Activated naive CD4-positive, alpha-beta T cell treated with Interleukin-2 at 50 U/mL for 16 hours (primary cell): Measurements from ENCODE around the gene MAP4K4.

ENCODE experiments used
- DNase-seq: peaks from one replicate; pipeline ENCODE4 v3.0.0-alpha.2; 2020

Gene MAP4K4

GRCh38 chr2:101820519-101820918 is 123.0 kb downstream of the MAP4K4 start:
- DNase-seq = no peak

DNA sequence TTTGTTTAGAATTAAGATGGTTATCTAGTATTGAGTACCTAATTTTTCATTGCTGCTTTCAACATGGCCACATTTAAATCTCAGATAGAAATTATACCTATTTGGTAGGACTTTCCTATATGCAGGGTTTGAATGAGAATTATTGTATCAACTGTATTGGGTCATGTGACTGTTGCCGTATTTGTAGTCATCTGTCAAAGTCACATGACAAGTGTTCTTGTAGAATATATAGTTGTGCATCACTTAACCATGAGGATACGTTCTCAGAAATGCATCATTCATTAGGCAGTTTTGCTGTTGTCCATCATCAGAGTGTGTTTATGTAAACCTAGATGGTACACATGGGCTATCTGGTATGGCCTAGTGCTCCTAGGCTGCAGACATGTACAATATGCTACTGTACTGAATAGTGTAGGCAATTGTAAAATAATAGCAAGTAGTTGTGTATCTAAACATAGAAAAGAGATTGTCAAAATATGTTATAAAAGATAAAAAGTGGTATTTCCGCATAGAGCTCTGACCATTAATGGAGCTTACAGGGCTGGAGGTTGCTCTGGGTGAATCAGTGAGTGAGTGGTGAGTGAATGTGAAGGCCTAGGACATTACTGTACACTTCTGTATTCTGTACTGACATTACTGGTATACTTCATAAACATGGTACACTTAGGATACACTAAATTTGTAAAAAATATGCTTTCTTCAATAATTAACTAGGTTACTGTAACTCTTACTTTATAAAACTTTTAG is 123.7 kb downstream of the MAP4K4 start:
- no peak for DNase-seq

DNA sequence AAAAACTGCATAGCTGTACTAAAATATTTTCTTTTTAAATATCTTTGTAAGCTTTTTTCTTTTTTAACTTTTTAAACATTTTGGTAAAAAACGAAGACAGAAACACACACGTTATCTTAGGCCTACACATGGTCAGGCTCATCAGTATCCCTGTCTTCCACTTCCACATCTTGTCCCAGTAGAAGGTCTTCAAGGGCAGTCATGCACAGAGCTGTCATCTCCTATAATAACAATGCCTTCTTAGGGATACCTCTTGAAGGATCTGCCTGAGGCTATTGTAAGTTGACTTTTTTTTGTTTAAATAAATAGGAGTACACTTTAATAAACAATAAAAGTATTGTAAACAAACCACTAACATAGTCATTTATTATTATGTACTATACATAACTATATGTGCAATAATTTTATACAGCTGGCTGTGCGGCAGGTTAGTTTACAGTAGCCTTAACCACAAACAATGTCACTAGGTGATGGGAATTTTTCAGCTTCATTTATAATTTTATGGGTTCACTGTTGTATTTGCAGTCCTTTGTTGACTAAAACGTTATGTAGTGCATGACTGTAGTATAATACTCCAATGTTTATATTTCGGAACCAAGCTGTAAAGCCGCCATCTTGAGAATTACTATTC is 124.4 kb downstream of the MAP4K4 start:
- DNase-seq = no peak

GRCh38 chr2:101823347-101823791 is 125.9 kb downstream of the MAP4K4 start:
- DNase-seq = peak; percentile 72

GRCh38 chr2:101823859-101824258 is 126.4 kb downstream of the MAP4K4 start:
- DNase-seq = no peak

GRCh38 chr2:101826716-101827115 is 129.2 kb downstream of the MAP4K4 start:
- DNase-seq = no peak

- DNase-seq = no peak
Measured at GRCh38 chr2:101827246-101827645, 129.7 kb downstream of the MAP4K4 start.

- no peak for DNase-seq
Measured at GRCh38 chr2:101828257-101828656, 130.8 kb downstream of the MAP4K4 start.

DNA sequence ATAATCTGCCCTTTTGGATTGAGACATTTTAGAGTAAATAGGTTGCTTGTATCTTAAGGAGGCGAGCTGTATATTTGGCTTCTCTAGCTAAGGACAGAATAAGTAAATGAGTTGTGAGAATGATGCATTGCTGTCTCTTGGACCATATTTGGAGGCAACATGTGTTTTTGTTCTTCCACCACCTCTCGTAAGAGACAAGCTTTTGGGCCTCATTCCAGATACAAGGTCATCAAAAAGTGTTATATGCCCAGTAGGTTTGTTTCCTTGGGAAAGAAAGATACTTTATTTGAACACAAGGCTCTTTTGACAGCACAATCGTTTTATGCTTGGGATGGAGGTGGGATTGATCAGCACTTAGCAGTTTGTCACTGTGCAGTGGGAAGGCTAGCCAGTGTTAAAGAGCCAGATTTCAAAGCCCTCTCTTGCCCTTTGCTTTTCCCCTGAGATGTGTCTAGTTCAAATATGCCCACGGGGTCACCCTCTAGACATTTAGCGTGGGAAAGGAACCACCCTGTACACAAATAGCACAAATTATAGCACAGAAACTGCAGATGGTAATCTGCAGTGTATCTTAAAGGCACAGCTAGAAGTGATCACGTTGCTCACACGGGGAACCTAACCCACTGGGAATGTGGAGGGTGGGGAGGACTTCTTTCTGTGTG is 131.3 kb downstream of the MAP4K4 start:
- no peak for DNase-seq

GRCh38 chr2:101829429-101829828 is 131.9 kb downstream of the MAP4K4 start:
- no peak for DNase-seq

DNA sequence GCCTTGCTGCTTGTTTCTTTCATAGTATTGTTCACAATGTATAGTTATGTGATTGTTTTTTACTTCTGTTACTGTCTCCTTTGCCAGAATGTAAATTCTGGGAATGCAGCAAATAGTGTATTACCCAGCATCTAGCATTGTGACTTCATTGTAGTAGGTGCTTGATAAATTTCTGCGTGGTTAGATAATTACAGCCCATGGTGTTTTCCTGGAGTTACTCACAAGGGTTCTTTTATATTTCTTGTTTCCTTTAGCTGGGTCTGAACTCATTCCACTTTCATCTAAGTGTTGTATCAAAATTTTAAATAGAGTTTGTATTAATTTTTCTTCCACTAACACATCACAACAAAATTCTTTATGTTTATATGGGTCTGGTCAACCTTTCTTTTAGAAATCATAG is 132.6 kb downstream of the MAP4K4 start:
- no peak for DNase-seq

DNA sequence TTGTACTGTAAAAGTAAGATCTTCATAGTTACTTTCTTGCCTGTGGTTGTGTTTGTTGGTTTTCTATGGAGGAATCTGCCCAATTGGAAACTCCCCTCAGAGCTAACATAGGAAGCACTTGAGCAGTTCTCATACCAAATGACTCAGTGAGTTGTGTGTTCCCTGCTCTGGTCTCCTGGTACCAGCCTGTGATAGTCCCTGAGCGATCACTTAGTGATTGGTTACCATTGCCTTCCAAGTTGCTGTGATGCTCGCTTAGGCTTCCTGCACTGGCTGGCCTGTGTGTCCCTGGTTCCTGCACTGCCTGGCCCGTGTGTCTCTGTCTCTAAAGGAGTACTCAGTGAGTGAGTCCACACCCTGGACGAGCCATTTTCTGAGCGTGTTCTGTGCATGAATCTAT is 133.0 kb downstream of the MAP4K4 start:
- DNase-seq = no peak

DNA sequence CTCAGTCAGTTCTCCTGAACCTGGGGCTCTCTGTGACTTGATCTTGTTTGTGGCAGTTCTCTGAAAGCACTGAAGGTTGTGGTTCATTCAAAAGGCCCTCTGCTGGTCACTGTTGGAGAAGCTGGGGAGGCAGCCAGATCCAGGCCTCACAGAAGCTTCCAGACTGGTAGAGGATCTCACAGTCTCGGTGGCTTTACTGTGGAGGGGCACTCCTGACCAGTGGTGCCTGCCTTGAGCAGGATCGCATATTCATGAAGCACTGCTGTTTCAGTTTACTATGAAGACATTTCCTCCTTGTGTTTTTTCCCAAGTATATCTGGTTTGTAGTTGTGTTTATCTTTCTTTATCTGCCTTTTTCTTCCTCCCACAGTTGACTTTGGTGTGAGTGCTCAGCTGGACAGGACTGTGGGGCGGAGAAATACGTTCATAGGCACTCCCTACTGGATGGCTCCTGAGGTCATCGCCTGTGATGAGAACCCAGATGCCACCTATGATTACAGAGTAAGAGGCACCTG is 133.9 kb downstream of the MAP4K4 start:
- DNase-seq = peak; percentile 66

DNA sequence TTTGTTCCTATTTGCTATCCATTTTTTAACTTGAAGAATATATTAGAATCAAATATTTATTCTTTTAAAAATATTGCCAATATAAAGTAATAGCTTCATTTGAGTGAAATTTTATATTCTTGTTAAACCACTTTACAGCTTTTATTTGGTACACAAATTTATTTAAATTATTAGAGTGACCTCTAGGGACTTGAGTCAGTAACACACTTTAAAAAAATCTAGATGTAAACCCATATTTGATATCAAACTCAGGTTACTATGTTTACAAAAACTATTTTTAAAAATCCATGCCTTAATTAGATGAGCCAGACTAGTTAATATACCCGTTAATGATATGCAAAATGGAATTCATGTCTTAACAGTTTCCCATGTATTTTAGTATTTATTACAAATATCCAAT is 134.6 kb downstream of the MAP4K4 start:
- no peak for DNase-seq

DNA sequence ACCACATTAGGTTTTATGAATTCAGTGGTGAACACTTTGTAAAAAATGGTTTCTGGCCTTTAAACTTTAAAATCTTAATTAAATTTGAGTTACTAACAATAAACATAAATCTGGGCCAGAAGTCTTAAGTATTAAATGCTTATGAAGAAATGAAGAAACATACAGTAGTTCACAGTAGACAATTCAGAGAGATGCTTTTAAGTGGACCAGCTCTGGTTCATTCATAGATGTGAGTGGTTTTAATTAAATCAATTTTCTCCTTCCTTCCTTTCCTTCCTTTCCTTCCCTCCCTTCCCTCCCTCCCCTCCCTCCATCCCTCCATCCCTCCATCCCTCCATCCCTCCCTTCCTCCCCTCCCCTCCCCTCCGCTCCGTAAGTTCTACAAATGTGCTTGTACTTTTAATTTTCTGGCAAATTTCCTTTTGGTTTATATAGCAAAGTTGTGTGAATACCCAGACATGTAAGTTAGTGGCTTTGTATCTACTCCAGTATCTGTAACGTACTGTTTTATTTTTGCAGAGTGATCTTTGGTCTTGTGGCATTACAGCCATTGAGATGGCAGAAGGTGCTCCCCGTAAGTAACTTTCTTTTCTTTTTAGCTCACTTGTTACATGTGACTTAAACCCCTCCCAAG is 136.5 kb downstream of the MAP4K4 start:
- no peak for DNase-seq

DNA sequence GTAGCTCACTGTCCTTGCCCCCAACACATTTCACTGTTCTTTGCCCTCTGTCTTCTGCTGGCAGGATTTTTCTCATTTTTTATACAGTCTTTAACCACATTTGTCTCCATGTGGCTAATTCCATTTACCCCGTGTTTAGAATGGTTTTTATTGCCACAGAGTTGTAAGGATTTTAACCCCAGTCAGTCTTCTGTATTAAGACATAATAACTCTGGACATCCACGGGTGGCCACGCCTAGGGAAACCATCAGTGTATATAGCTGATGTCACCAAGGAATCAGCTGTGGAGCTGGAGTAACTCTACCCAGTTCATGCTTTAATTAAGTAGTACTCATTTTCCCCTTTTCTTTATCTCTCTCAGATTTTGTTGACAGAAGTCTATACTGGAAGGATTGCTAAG is 139.8 kb downstream of the MAP4K4 start:
- no peak for DNase-seq

GRCh38 chr2:101841679-101842327 is 144.3 kb downstream of the MAP4K4 start:
- DNase-seq = no peak

DNA sequence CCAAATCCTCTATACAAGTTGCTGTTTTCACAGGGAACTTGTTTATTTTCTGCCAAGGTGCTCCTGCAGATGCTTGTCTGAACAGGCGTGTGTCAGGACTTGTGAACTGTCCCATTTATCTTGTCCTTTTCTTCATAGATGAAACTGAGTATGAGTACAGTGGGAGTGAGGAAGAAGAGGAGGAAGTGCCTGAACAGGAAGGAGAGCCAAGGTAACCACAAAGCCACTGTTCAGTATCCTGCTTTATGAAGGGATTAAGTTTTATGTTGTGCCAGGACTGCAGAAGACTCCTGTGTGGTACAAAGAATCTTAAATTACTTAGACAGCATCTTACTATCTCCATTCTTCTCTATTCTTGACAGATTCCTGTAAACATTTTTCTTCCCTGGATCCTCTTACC is 145.0 kb downstream of the MAP4K4 start:
- no peak for DNase-seq

- no peak for DNase-seq
Measured at GRCh38 chr2:101843048-101843447, 145.5 kb downstream of the MAP4K4 start.

- DNase-seq = no peak
Measured at GRCh38 chr2:101843471-101843870, 146.0 kb downstream of the MAP4K4 start.

DNA sequence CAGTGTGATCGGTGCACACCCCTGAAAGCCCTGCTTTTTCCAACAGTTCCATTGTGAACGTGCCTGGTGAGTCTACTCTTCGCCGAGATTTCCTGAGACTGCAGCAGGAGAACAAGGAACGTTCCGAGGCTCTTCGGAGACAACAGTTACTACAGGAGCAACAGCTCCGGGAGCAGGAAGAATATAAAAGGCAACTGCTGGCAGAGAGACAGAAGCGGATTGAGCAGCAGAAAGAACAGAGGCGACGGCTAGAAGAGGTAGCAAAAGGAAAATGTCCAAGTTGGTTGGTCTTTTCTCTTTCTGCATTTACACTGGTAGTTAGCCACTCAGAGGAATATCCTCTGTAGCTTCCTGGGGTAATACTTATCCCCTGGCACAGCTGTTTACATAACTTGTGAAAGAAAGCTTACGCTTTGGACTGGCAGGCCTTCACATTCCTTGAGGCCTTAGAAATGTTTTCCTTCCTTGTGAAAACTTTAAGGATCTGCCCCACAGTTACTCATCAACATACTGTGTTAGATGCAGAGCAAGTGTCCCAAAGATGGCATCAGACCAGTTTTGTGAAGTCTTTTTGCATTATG is 146.6 kb downstream of the MAP4K4 start:
- no peak for DNase-seq

- no peak for DNase-seq
Measured at GRCh38 chr2:101846973-101847372, 149.5 kb downstream of the MAP4K4 start.
